HG02884 (cell line): ENCODE results near the gene TMA7B.

Source experiments
- ATAC-seq: cut with Tn5 transposase; IDR thresholded peaks from one replicate; pipeline ENCODE4 v1.9.1; 2021; ENCODE audit warnings: mild to moderate bottlenecking, moderate library complexity; ENCODE audit not compliant: unreplicated experiment

The TMA7B gene

GRCh38 chr22:39997939-39998726, 37.9 kb downstream of the TMA7B start:
- ATAC-seq: no peak

GRCh38 chr22:39999144-39999757, 39.1 kb downstream of the TMA7B start:
- no peak for ATAC-seq

GRCh38 chr22:40000171-40000570, 40.0 kb downstream of the TMA7B start:
- no peak for ATAC-seq

- ATAC-seq: no peak
These were observed 40.9 kb downstream of the TMA7B start for GRCh38 chr22:40001106-40001505.

GRCh38 chr22:40001800-40002577, 41.8 kb downstream of the TMA7B start:
- ATAC-seq: no peak

- ATAC-seq: no peak
These were observed 42.9 kb downstream of the TMA7B start for GRCh38 chr22:40002935-40003715.

- no peak for ATAC-seq
These were observed 44.6 kb downstream of the TMA7B start for GRCh38 chr22:40004836-40005235.

GRCh38 chr22:40006641-40007040, 46.4 kb downstream of the TMA7B start:
- ATAC-seq: no peak

GRCh38 chr22:40007853-40008710, 47.9 kb downstream of the TMA7B start:
- ATAC-seq: no peak

GRCh38 chr22:40008726-40009291, 48.6 kb downstream of the TMA7B start:
- ATAC-seq: no peak

GRCh38 chr22:40009292-40009774, 49.1 kb downstream of the TMA7B start:
- ATAC-seq: no peak

GRCh38 chr22:40009951-40010671, 49.9 kb downstream of the TMA7B start:
- ATAC-seq: no peak

- no peak for ATAC-seq
These were observed 50.5 kb downstream of the TMA7B start for GRCh38 chr22:40010746-40011145.
